ENCODE data around the gene USP48. TPM values are rescaled to one million over a fixed set of nuclear protein-coding genes. Genes with fewer than 3 reads are reported as not detected.
"Not testable (repeated sequence)": the region's sequence is repeated elsewhere in the genome, so short reads cannot be mapped to it uniquely, and the experiment has no call there.

The USP48 gene
- total RNA-seq, 4 donors from 2014 or later, result 23.5 to 51.9 (median 39.7) TPM

DNA sequence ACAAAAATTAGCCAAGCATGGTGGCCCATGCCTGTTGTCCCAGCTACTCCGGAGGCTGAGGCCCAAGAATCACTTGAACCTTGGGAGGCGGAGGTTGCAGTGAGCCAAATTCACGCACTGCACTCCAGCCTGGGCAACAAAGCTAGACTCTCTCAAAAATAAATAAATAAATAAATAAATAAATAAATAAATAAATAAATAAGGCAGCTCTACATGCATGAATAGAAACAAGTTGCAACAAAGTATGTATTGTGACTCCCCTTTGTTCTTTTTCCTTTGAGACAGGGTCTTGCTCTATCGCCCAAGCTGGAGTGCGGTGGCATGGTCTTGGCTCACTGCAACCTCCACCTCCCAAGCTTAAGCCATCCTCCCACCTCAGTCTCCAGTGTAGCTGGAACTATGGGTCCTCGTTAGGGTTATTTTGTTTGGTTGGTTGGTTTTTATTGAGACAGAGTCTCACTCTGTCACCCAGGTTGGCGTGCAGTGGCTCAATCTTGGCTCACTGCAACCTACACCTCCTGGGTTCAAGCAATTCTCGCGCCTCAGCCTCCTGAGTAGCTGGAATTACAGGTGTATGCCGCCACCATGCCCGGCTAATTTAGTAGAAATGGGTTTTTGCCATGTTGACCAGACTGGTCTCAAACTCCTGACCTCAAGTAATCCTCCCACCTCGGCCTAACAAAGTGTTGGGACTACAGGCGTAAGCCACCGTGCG lies 8.0 kb downstream of the USP48 start:
- TF ChIP-seq, protein P1, sequence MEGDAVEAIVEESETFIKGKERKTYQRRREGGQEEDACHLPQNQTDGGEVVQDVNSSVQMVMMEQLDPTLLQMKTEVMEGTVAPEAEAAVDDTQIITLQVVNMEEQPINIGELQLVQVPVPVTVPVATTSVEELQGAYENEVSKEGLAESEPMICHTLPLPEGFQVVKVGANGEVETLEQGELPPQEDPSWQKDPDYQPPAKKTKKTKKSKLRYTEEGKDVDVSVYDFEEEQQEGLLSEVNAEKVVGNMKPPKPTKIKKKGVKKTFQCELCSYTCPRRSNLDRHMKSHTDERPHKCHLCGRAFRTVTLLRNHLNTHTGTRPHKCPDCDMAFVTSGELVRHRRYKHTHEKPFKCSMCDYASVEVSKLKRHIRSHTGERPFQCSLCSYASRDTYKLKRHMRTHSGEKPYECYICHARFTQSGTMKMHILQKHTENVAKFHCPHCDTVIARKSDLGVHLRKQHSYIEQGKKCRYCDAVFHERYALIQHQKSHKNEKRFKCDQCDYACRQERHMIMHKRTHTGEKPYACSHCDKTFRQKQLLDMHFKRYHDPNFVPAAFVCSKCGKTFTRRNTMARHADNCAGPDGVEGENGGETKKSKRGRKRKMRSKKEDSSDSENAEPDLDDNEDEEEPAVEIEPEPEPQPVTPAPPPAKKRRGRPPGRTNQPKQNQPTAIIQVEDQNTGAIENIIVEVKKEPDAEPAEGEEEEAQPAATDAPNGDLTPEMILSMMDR (IDR thresholded peaks at IDR 0.05), result no peak
- no peak for TF ChIP-seq POLR2A (IDR thresholded peaks at IDR 0.05)
- Histone ChIP-seq H3K27ac (peak overlapping the region in 3 of 4 donors; percentile 15 to 62 (median 61)), H3K36me3 (no peaks in the 10 kb centered on the region), H3K27me3 (no peaks in the 10 kb centered on the region), H3K4me3 (no peak overlapping the region), H3K4me1 (peaks cover 0 to 30% (median 9%) of the 10 kb centered on the region in 3 donors), H3K9me3 (no peaks in the 10 kb centered on the region)
- intact Hi-C loops (cut with DNase I), result no loop called here
- DNase-seq, result no peak
- WGBS, 2 donors, result 84 to 93% methylated on average over 10 to 15 of the region's 15 CpGs

DNA sequence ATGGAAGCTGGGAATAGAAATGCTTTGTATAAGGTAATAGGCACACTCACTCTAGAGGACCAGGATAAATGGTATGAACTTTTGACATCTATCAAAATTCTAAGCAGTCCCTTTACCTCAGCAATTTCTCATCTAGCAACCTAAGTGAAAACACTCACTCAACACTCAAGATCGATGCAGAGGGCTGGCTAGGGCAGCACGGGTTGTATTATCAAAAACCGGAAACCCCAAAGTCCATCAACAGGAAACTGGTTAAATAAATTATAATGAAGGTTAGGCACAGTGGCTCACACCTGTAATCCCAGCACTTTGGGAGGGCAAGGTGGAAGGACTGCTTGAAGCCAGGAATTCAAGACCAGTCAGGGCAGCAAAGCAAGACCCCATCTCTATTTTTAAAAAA lies 9.4 kb downstream of the USP48 start:
- Histone ChIP-seq H3K4me3 (no peak overlapping the region), H3K4me1 (peaks cover 3 to 20% (median 8%) of the 10 kb centered on the region in 3 donors), H3K9me3 (no peaks in the 10 kb centered on the region), H3K36me3 (no peaks in the 10 kb centered on the region), H3K27ac (no peak overlapping the region), H3K27me3 (no peaks in the 10 kb centered on the region)
- no peak for DNase-seq
- 43 to 71% methylated on average over 3 of the region's 3 CpGs for WGBS, 2 donors
- intact Hi-C loops (cut with DNase I), result no loop called here
- TF ChIP-seq, protein P1 (IDR thresholded peaks at IDR 0.05), result no peak
- TF ChIP-seq POLR2A (IDR thresholded peaks at IDR 0.05), result no peak

DNA sequence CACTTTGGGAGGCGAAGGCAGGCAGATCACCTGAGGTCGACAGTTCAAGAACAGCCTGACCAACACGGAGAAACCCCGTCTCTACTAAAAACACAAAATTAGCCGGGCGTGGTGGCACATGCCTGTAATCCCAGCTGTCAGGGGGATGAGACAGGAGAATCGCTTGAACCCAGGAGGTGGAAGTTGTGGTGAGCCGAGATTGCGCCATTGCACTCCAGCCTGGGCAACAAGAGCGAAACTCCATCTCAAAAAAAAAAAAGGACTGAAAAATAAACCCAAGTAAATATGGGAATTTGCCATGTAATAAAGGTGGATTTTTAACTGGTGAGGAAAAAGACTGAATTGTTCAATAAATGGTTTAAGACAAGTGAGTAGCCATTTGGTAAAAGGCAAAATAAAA lies 11.3 kb downstream of the USP48 start:
- H3K27ac ChIP-seq; H3K27me3 ChIP-seq; intact Hi-C loops (cut with DNase I); H3K4me3 ChIP-seq; DNase-seq; H3K36me3 ChIP-seq; H3K9me3 ChIP-seq: not testable (repeated sequence)
- H3K4me1 ChIP-seq, result peaks cover 5 to 38% (median 21%) of the 10 kb centered on the region in 3 donors
- 68 to 81% methylated on average over 10 of the region's 10 CpGs for WGBS, 2 donors

DNA sequence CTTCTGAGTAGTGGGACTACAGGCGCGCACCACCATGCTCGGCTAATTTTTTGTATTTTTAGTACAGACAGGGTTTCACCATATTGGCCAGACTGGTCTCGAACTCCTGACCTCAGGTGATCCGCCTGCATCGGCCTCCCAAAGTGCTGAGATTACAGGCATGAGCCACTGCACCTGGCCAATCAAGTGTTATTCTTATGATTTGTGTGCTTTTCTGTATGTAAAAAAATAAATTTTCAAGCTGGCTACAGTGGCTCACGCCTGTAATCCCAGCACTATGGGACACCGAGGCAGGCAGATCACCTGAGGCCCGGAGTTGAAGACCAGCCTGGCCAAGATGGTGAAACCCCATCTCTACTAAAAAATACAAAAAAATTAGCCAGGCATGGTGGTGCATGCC lies 12.3 kb downstream of the USP48 start:
- intact Hi-C loops (cut with DNase I); DNase-seq; H3K9me3 ChIP-seq; H3K27me3 ChIP-seq; H3K4me3 ChIP-seq; H3K27ac ChIP-seq; H3K36me3 ChIP-seq: not testable (repeated sequence)
- peaks cover 5 to 41% (median 22%) of the 10 kb centered on the region in 3 donors for H3K4me1 ChIP-seq
- 93 to 100% methylated on average over 6 of the region's 9 CpGs for WGBS, 2 donors

DNA sequence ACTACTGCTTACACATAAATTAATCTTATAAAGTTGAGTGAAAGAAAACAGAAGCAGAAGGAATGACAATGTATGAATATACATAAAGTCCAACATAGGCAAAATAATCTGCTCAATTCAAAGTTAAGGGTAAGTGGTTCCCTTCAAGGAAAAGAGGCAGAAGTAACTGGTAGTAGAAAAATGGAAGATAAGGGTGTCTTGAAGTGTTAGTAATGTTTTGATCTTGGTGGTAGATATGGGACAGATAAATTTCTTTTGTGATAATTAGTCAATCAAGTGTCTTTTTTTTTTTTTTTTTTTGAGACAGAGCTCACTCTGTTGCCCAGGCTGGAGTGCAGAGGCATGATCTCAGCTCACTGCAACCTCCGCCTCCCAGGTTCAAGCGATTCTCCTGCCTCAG lies 12.7 kb downstream of the USP48 start:
- no peak for DNase-seq
- intact Hi-C loops (cut with DNase I), result no loop called here
- no peaks in the 10 kb centered on the region for H3K27me3 ChIP-seq
- TF ChIP-seq, protein P1 (IDR thresholded peaks at IDR 0.05), result no peak
- TF ChIP-seq POLR2A (IDR thresholded peaks at IDR 0.05), result no peak
- WGBS, 2 donors, result 100% methylated on average over 2 of the region's 2 CpGs
- H3K4me1 ChIP-seq, result peaks cover 9 to 41% (median 23%) of the 10 kb centered on the region in 3 donors
- H3K9me3 ChIP-seq, result no peaks in the 10 kb centered on the region
- H3K4me3 ChIP-seq, result no peak overlapping the region
- no peaks in the 10 kb centered on the region for H3K36me3 ChIP-seq
- H3K27ac ChIP-seq, result no peak overlapping the region

DNA sequence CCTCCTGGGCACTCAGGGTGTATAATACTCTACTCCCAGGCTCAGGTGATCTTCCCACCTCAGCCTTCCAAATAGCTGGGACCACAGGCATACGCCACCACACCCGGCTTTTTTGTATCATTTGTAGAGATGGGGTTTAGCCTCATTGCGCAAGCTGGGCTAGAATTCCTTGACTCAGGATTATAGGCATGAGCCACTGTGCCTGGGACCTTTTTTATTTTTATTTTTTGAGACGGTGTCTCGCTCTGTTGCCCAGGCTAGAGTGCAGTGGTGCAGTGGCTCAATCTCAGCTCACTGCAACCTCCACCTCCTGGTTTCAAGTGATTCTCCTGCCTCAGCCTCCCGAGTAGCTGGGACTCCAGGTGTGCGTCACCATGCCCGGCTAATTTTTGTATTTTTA lies 15.8 kb downstream of the USP48 start:
- H3K27me3 ChIP-seq; DNase-seq; H3K36me3 ChIP-seq; H3K27ac ChIP-seq; H3K4me3 ChIP-seq; intact Hi-C loops (cut with DNase I); H3K9me3 ChIP-seq: not testable (repeated sequence)
- whole genome bisulfite sequencing, 2 donors, result 83 to 84% methylated on average over 8 of the region's 8 CpGs
- H3K4me1 ChIP-seq, result peaks cover 15 to 63% (median 39%) of the 10 kb centered on the region in 3 donors

Data from esophagus squamous epithelium (tissue), 5 donors.